ENCODE data around the gene VENTX.

VENTX gene

GRCh38 chr10:133189726-133190125 lies 47.9 kb upstream of the VENTX start:
- TF ChIP-seq EZH2phosphoT487 (IDR thresholded peaks at IDR 0.05; ENCODE audit: borderline replicate concordance) (no peak), CTCF (conservative IDR thresholded peaks at IDR 0.05; ENCODE audit: low read length) (no peak)
- Histone ChIP-seq H3K36me3 (ENCODE audit: insufficient read depth, low read length) (no peaks in the 10 kb centered on the region), H3K4me2 (ENCODE audit: low read depth, low read length, poor library complexity, severe bottlenecking) (no peak overlapping the region), H3K9me3 (ENCODE audit: insufficient read depth, low read depth, low read length) (peaks cover 11% of the 10 kb centered on the region; the same call in 1 of the 2 replicates), H4K20me1 (ENCODE audit: insufficient read depth, low read length, poor library complexity, severe bottlenecking) (no peaks in the 10 kb centered on the region), H3F3A (ENCODE audit: low read depth) (no peaks in the 10 kb centered on the region), H3K27me3 (ENCODE audit: insufficient read depth, low read length, poor library complexity, severe bottlenecking) (no peaks in the 10 kb centered on the region), H3K4me1 (ENCODE audit: insufficient read depth, low read length, poor library complexity, severe bottlenecking) (no peaks in the 10 kb centered on the region), H3K4me3 (ENCODE audit: low read length, poor library complexity, severe bottlenecking) (no peak overlapping the region), H3K9me2 (replicated peaks; ENCODE audit: low read depth, low read length) (no peaks in the 10 kb centered on the region), H2AFZ (ENCODE audit: low read length) (no peak overlapping the region), H3K79me2 (ENCODE audit: insufficient read depth, low read length) (no peaks in the 10 kb centered on the region), H3K9ac (ENCODE audit: low read depth, low read length, poor library complexity, severe bottlenecking) (no peak overlapping the region)

GRCh38 chr10:133190225-133190624 lies 47.4 kb upstream of the VENTX start:
- no peak overlapping the region for H2AFZ ChIP-seq (ENCODE audit: low read length)
- H3K36me3 ChIP-seq (ENCODE audit: insufficient read depth, low read length): no peaks in the 10 kb centered on the region
- TF ChIP-seq EZH2phosphoT487 (IDR thresholded peaks at IDR 0.05; ENCODE audit: borderline replicate concordance) (no peak), CTCF (conservative IDR thresholded peaks at IDR 0.05; ENCODE audit: low read length) (no peak)
- H3K4me2 ChIP-seq (ENCODE audit: low read depth, low read length, poor library complexity, severe bottlenecking): no peak overlapping the region
- no peaks in the 10 kb centered on the region for H3F3A ChIP-seq (ENCODE audit: low read depth)
- no peaks in the 10 kb centered on the region for H3K79me2 ChIP-seq (ENCODE audit: insufficient read depth, low read length)
- no peaks in the 10 kb centered on the region for H3K9me2 ChIP-seq (replicated peaks; ENCODE audit: low read depth, low read length)
- H3K9me3 ChIP-seq (ENCODE audit: insufficient read depth, low read depth, low read length): peaks cover 11% of the 10 kb centered on the region; the same call in 1 of the 2 replicates
- no peaks in the 10 kb centered on the region for H4K20me1 ChIP-seq (ENCODE audit: insufficient read depth, low read length, poor library complexity, severe bottlenecking)
- H3K4me3 ChIP-seq (ENCODE audit: low read length, poor library complexity, severe bottlenecking): no peak overlapping the region
- no peaks in the 10 kb centered on the region for H3K4me1 ChIP-seq (ENCODE audit: insufficient read depth, low read length, poor library complexity, severe bottlenecking)
- H3K9ac ChIP-seq (ENCODE audit: low read depth, low read length, poor library complexity, severe bottlenecking): no peak overlapping the region
- H3K27me3 ChIP-seq (ENCODE audit: insufficient read depth, low read length, poor library complexity, severe bottlenecking): no peaks in the 10 kb centered on the region

GRCh38 chr10:133191651-133192050 lies 46.0 kb upstream of the VENTX start:
- no peaks in the 10 kb centered on the region for H3F3A ChIP-seq (ENCODE audit: low read depth)
- TF ChIP-seq CTCF (conservative IDR thresholded peaks at IDR 0.05; ENCODE audit: low read length) (no peak), EZH2phosphoT487 (IDR thresholded peaks at IDR 0.05; ENCODE audit: borderline replicate concordance) (no peak)
- H2AFZ ChIP-seq (ENCODE audit: low read length): no peak overlapping the region
- no peaks in the 10 kb centered on the region for H3K4me1 ChIP-seq (ENCODE audit: insufficient read depth, low read length, poor library complexity, severe bottlenecking)
- peaks cover 11% of the 10 kb centered on the region; the same call in 1 of the 2 replicates for H3K9me3 ChIP-seq (ENCODE audit: insufficient read depth, low read depth, low read length)
- no peaks in the 10 kb centered on the region for H3K79me2 ChIP-seq (ENCODE audit: insufficient read depth, low read length)
- H3K27me3 ChIP-seq (ENCODE audit: insufficient read depth, low read length, poor library complexity, severe bottlenecking): no peaks in the 10 kb centered on the region
- no peak overlapping the region for H3K9ac ChIP-seq (ENCODE audit: low read depth, low read length, poor library complexity, severe bottlenecking)
- no peaks in the 10 kb centered on the region for H3K36me3 ChIP-seq (ENCODE audit: insufficient read depth, low read length)
- no peak overlapping the region for H3K4me2 ChIP-seq (ENCODE audit: low read depth, low read length, poor library complexity, severe bottlenecking)
- H3K4me3 ChIP-seq (ENCODE audit: low read length, poor library complexity, severe bottlenecking): no peak overlapping the region
- no peaks in the 10 kb centered on the region for H3K9me2 ChIP-seq (replicated peaks; ENCODE audit: low read depth, low read length)
- H4K20me1 ChIP-seq (ENCODE audit: insufficient read depth, low read length, poor library complexity, severe bottlenecking): no peaks in the 10 kb centered on the region

Measured in Loucy (cell line).